ENCODE measurements around the gene RIN3. TPM values are rescaled to one million over a fixed set of nuclear protein-coding genes. Genes with fewer than 3 reads are reported as not detected.
A peak's percentile ranks its signal among the peaks of the same experiment; 100 is the strongest.

The RIN3 gene
- total and polyA plus RNA-seq, 12 donors: 3.9 to 63.2 (median 30.3) TPM

DNA sequence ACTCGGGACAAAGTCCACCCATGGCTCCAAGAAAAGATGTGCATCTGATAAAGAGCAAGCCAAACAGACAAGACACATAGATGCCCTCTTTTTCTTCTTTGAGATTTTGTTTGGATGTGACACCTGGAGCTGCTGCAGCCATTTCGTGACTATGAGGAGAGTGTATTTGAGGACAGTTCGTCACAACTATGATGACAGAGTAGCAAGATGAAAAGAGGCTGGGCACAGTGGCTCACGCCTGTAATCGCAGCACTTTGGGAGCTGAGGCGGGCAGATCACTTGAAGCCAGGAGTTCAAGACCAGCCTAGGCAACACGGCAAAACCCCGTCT, 213.3 kb downstream of the RIN3 start:
- WGBS, 4 donors: 76 to 97% (median 89%) methylated on average over 8 of the region's 8 CpGs
- Histone ChIP-seq H3K4me3 (no peak overlapping the region), H3K9me3 (replicated peaks in 1 of 3) (no peaks in the 10 kb centered on the region), H3K4me1 (replicated peaks in 1 of 2) (peaks cover 0 to 14% of the 10 kb centered on the region in 2 donors), H3K27ac (peak overlapping the region in 4 of 5 donors; percentile 56 to 79 (median 67)), H3K27me3 (no peaks in the 10 kb centered on the region), H3K36me3 (replicated peaks in 1 of 2) (peaks cover 0 to 6% of the 10 kb centered on the region in 2 donors)
- intact Hi-C loops (cut with DNase I): no loop called here
- no peak for DNase-seq
- TF ChIP-seq, protein P1, sequence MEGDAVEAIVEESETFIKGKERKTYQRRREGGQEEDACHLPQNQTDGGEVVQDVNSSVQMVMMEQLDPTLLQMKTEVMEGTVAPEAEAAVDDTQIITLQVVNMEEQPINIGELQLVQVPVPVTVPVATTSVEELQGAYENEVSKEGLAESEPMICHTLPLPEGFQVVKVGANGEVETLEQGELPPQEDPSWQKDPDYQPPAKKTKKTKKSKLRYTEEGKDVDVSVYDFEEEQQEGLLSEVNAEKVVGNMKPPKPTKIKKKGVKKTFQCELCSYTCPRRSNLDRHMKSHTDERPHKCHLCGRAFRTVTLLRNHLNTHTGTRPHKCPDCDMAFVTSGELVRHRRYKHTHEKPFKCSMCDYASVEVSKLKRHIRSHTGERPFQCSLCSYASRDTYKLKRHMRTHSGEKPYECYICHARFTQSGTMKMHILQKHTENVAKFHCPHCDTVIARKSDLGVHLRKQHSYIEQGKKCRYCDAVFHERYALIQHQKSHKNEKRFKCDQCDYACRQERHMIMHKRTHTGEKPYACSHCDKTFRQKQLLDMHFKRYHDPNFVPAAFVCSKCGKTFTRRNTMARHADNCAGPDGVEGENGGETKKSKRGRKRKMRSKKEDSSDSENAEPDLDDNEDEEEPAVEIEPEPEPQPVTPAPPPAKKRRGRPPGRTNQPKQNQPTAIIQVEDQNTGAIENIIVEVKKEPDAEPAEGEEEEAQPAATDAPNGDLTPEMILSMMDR (IDR thresholded peaks at IDR 0.05): no peak
- no peak for TF ChIP-seq POLR2A (IDR thresholded peaks at IDR 0.05)

GRCh38 chr14:92728759-92729364, 215.3 kb downstream of the RIN3 start:
- Histone ChIP-seq H3K27me3 (no peaks in the 10 kb centered on the region), H3K9me3 (replicated peaks in 1 of 3) (no peaks in the 10 kb centered on the region), H3K36me3 (replicated peaks in 1 of 2) (peaks cover 0 to 8% of the 10 kb centered on the region in 2 donors), H3K27ac (no peak overlapping the region), H3K4me3 (no peak overlapping the region), H3K4me1 (replicated peaks in 1 of 2) (peaks cover 13 to 27% of the 10 kb centered on the region in 2 donors)
- peak in 6 of 7 donors; percentile 39 to 72 (median 52) for DNase-seq
- intact Hi-C loops (cut with DNase I): no loop called here
- 45 to 57% (median 51%) methylated on average over 7 to 8 of the region's 8 CpGs for WGBS, 4 donors
- TF ChIP-seq POLR2A (IDR thresholded peaks at IDR 0.05): no peak
- TF ChIP-seq, protein P1 (IDR thresholded peaks at IDR 0.05): no peak

- Histone ChIP-seq H3K27me3 (no peaks in the 10 kb centered on the region), H3K36me3 (replicated peaks in 1 of 2) (peaks cover 0 to 8% of the 10 kb centered on the region in 2 donors), H3K9me3 (replicated peaks in 1 of 3) (no peaks in the 10 kb centered on the region), H3K4me1 (replicated peaks in 1 of 2) (peaks cover 13 to 27% of the 10 kb centered on the region in 2 donors), H3K4me3 (no peak overlapping the region), H3K27ac (no peak overlapping the region)
- TF ChIP-seq, protein P1 (IDR thresholded peaks at IDR 0.05): no peak
- TF ChIP-seq POLR2A (IDR thresholded peaks at IDR 0.05): no peak
- intact Hi-C loops (cut with DNase I): no loop called here
- WGBS, 4 donors: 66 to 72% (median 69%) methylated on average over 14 of the region's 14 CpGs
- no peak for DNase-seq
These were observed 216.2 kb downstream of the RIN3 start for GRCh38 chr14:92729634-92730358.

DNA sequence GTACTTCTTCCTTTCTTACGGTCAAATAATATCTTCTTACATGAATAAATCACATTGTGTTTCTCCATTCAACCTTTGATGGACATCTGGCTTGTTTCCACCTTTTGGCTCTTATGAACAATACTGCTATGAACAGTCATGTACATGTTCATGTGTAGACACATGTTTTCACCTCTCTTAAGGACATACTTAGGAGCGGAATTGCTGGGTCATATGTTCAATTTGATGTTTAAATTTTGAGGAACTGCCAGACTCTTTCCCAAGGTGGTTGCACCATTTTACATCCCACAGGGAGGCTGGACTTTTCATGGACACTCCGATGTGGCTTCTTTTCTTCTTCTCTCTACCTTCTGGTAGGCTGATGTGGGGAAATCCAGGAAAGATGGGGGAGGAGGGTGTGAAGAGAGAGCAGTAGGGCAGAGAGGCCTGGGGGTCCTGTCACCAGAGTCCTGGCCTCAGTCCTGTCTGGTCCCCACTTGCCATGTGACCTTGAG, 218.1 kb downstream of the RIN3 start:
- peak in 1 of 7 donors; percentile 1 for DNase-seq
- TF ChIP-seq, protein P1 (IDR thresholded peaks at IDR 0.05): no peak
- TF ChIP-seq POLR2A (IDR thresholded peaks at IDR 0.05): no peak
- no peak overlapping the region for H3K4me3 ChIP-seq
- intact Hi-C loops (cut with DNase I): no loop called here
- H3K9me3 ChIP-seq (replicated peaks in 1 of 3): no peaks in the 10 kb centered on the region
- peaks cover 13 to 14% of the 10 kb centered on the region in 2 donors for H3K4me1 ChIP-seq (replicated peaks in 1 of 2)
- H3K27ac ChIP-seq: no peak overlapping the region
- peaks cover 0 to 8% of the 10 kb centered on the region in 2 donors for H3K36me3 ChIP-seq (replicated peaks in 1 of 2)
- WGBS, 4 donors: 94 to 99% (median 96%) methylated on average over 3 of the region's 3 CpGs
- no peaks in the 10 kb centered on the region for H3K27me3 ChIP-seq

Data from adrenal gland (tissue), 12 donors.